ENCODE measurements around the gene DNAL1.

DNA sequence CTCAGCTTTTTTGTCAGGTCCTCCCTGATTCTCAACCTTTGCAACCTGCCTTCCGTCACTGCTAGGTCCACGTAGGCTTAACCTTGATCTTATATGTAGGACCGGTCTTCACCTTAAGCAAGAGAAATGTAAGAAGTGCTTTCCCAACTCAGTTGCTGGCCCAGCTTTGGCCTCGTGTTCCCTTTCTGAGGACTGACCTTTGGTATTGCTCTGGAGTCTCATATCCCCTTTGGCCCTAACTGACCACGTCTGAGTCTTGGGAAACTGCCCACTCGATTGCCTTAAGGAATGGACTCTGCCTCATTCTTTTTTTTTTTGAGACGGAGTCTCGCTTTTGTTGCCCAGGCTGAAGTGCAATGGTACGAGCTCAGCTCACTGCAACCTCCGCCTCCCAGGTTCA lies 24.5 kb upstream of the DNAL1 start:
- TF ChIP-seq, protein P1, sequence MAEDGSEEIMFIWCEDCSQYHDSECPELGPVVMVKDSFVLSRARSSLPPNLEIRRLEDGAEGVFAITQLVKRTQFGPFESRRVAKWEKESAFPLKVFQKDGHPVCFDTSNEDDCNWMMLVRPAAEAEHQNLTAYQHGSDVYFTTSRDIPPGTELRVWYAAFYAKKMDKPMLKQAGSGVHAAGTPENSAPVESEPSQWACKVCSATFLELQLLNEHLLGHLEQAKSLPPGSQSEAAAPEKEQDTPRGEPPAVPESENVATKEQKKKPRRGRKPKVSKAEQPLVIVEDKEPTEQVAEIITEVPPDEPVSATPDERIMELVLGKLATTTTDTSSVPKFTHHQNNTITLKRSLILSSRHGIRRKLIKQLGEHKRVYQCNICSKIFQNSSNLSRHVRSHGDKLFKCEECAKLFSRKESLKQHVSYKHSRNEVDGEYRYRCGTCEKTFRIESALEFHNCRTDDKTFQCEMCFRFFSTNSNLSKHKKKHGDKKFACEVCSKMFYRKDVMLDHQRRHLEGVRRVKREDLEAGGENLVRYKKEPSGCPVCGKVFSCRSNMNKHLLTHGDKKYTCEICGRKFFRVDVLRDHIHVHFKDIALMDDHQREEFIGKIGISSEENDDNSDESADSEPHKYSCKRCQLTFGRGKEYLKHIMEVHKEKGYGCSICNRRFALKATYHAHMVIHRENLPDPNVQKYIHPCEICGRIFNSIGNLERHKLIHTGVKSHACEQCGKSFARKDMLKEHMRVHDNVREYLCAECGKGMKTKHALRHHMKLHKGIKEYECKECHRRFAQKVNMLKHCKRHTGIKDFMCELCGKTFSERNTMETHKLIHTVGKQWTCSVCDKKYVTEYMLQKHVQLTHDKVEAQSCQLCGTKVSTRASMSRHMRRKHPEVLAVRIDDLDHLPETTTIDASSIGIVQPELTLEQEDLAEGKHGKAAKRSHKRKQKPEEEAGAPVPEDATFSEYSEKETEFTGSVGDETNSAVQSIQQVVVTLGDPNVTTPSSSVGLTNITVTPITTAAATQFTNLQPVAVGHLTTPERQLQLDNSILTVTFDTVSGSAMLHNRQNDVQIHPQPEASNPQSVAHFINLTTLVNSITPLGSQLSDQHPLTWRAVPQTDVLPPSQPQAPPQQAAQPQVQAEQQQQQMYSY (CRISPR knock-in tag; IDR thresholded peaks at IDR 0.05), result no peak
- TF ChIP-seq, protein P2, sequence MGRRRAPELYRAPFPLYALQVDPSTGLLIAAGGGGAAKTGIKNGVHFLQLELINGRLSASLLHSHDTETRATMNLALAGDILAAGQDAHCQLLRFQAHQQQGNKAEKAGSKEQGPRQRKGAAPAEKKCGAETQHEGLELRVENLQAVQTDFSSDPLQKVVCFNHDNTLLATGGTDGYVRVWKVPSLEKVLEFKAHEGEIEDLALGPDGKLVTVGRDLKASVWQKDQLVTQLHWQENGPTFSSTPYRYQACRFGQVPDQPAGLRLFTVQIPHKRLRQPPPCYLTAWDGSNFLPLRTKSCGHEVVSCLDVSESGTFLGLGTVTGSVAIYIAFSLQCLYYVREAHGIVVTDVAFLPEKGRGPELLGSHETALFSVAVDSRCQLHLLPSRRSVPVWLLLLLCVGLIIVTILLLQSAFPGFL (CRISPR knock-in tag; IDR thresholded peaks at IDR 0.05; ENCODE audit: borderline replicate concordance), result no peak
- TF ChIP-seq NR2C2 (CRISPR knock-in tag; IDR thresholded peaks at IDR 0.05), result no peak
